Psoas muscle (tissue), 8 donors: ENCODE measurements around the gene TDRD12. TPM values are rescaled to one million over a fixed set of nuclear protein-coding genes. Genes with fewer than 3 reads are reported as not detected.
A peak's percentile ranks its signal among the peaks of the same experiment; 100 is the strongest.
"Not testable (repeated sequence)": the region's sequence is repeated elsewhere in the genome, so short reads cannot be mapped to it uniquely, and the experiment has no call there.

ENCODE experiments used
- ATAC-seq, 4 donors: fragments of 200-7000 bp; cut with Tn5 transposase; one replicate each; pipeline ENCODE4 v1.9.1; 2020; ENCODE audit warnings: moderate library complexity in 3 of 4, mild to moderate bottlenecking in 2 of 4
- DNase-seq, 2 donors: peaks; one replicate each; pipeline ENCODE4 v3.0.0-alpha.2; 2020
- H3K27ac ChIP-seq: fragments of 200-600 bp; one replicate; pipeline ENCODE4 v1.8.0; 2022
- H3K27me3 ChIP-seq, 3 donors: fragments of 200-600 bp in 1 of 3; one replicate each; pipeline versions ENCODE4 v1.6.1 to v1.8.0; 2013 to 2022; ENCODE audit warnings: low read length in 2 of 3, mild to moderate bottlenecking in 2 of 3, moderate library complexity in 1 of 3; ENCODE audit not compliant: insufficient read depth in 3 of 3
- H3K36me3 ChIP-seq, 2 donors: fragments of 200-600 bp in 1 of 2; one replicate each; pipeline versions ENCODE4 v1.6.1 to v1.8.0; 2013 to 2022; ENCODE audit warnings: low read depth in 1 of 2, mild to moderate bottlenecking in 1 of 2, moderate library complexity in 1 of 2; ENCODE audit not compliant: insufficient read depth in 1 of 2
- H3K4me1 ChIP-seq: fragments of 200-600 bp; one replicate; pipeline ENCODE4 v1.8.0; 2022
- H3K4me3 ChIP-seq: fragments of 200-600 bp; one replicate; pipeline ENCODE4 v1.8.0; 2022; ENCODE audit warnings: mild to moderate bottlenecking
- H3K9me3 ChIP-seq: fragments of 200-600 bp; one replicate; pipeline ENCODE4 v1.8.0; 2022
- WGBS, 3 donors: extraction: QIAGEN DNeasy Blood & Tissue Kit; methylation state at CpG; one replicate each; pipeline versions ENCODE4 v1.1.6 to v1.1.7; 2013; 5-methylcytosine and 5-hydroxymethylcytosine counted together
- intact Hi-C, 2 donors: fragments of 100-400 bp; cut with DNase I; formaldehyde crosslinking; loops; one replicate each; pipeline versions ENCODE4 v1.11.0 to v1.14.2; 2022
- polyA plus RNA-seq, 3 donors: library from polyadenylated mRNA; stranded (reverse); fragments of 200-250 nt; gene quantifications; one replicate each; pipeline ENCODE4 v1.2.3, GENCODE V29; 2013
- total RNA-seq, 4 donors: library from RNA; stranded (reverse); fragmentation: NEBNext Ultra II Directional in 2 of 4; extraction: Animal tissue kit (Norgen Biotek cat#: 25700) in 2 of 4; gene quantifications; one replicate each; pipeline versions ENCODE4 v1.2.1 to v1.2.4, GENCODE V29; 2021 to 2023
- TF ChIP-seq, protein P1 (sequence below): fragments of 200-600 bp; IDR thresholded peaks from one replicate; pipeline ENCODE4 v1.8.0; 2022; ENCODE audit warnings: antibody characterized with exemption
- donor health status: healthy with polysubstance abuse.
- donor health status: DM: no; HTN: no; CAD: no; lungs with moderate emphysema.
- donor health status: Bipolar disorder and iron deficiency.
- donor health status: healthy.
- donor health status: DM: yes; HTN: yes; CAD: no.
- donor health status: DM: no; HTN: no; CAD: no.
- donor health status: DM: no; HTN: no; CAD: no.
- donor health status: DM: yes; HTN: yes; CAD: no.

Gene TDRD12
- total and polyA plus RNA-seq, 7 donors, result 0.14 to 0.28 (median 0.19) TPM; not detected in 3

DNA sequence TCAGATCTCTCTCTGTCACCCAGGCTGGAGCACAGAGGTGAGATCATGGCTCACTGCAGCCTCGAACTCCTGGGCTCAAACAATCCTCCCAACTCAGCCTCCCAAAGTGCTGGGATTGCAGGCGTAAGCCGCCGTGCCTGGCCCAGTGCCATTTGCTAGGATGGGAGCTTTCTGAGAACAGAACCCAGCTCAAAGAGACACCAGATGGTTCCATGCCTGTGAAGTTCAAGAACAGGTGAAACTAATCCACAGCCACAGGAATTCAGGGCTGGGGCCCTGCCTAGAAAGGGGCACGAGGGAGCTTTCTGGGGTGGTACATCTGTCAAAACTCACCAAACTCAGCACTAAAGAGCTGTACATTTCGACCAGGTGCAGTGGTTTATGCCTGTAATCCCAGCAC is 145.8 kb downstream of the TDRD12 start:
- Histone ChIP-seq H3K27ac (no peak overlapping the region), H3K9me3 (no peaks in the 10 kb centered on the region), H3K27me3 (no peaks in the 10 kb centered on the region), H3K36me3 (no peaks in the 10 kb centered on the region), H3K4me3 (no peak overlapping the region), H3K4me1 (no peaks in the 10 kb centered on the region)
- DNase-seq (no peak), ATAC-seq (no peak)
- intact Hi-C loops, result no loop called here
- 30 to 51% (median 40%) methylated on average over 6 of the region's 6 CpGs for WGBS, 3 donors
- TF ChIP-seq, protein P1, sequence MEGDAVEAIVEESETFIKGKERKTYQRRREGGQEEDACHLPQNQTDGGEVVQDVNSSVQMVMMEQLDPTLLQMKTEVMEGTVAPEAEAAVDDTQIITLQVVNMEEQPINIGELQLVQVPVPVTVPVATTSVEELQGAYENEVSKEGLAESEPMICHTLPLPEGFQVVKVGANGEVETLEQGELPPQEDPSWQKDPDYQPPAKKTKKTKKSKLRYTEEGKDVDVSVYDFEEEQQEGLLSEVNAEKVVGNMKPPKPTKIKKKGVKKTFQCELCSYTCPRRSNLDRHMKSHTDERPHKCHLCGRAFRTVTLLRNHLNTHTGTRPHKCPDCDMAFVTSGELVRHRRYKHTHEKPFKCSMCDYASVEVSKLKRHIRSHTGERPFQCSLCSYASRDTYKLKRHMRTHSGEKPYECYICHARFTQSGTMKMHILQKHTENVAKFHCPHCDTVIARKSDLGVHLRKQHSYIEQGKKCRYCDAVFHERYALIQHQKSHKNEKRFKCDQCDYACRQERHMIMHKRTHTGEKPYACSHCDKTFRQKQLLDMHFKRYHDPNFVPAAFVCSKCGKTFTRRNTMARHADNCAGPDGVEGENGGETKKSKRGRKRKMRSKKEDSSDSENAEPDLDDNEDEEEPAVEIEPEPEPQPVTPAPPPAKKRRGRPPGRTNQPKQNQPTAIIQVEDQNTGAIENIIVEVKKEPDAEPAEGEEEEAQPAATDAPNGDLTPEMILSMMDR, result no peak

DNA sequence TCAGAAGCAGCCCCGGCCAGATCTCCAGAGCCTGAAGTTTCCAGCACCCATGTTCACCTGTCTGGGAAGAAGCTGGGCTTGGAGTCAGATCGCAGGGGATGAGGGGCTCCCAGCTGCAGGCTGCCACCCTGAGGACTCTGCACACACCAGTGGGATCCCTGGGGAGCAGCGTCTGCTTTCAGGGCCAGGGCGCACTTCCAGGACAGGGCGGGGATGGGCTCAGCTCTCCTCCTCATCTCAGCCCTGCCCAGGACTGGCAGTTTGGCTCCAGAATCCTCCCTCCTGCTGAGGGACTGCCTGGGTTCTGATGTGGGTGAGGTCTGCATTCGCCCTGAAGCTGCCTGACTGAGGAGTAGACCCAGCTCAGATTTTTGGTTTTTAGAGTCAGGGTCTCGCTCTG is 146.5 kb downstream of the TDRD12 start:
- 66 to 72% (median 71%) methylated on average over 6 to 7 of the region's 7 CpGs for WGBS, 3 donors
- Histone ChIP-seq H3K27me3 (no peaks in the 10 kb centered on the region), H3K36me3 (no peaks in the 10 kb centered on the region), H3K4me1 (no peaks in the 10 kb centered on the region), H3K9me3 (no peaks in the 10 kb centered on the region), H3K27ac (no peak overlapping the region), H3K4me3 (no peak overlapping the region)
- intact Hi-C loops, result no loop called here
- no peak for DNase-seq
- TF ChIP-seq, protein P1, result no peak
- ATAC-seq, result no peak

DNA sequence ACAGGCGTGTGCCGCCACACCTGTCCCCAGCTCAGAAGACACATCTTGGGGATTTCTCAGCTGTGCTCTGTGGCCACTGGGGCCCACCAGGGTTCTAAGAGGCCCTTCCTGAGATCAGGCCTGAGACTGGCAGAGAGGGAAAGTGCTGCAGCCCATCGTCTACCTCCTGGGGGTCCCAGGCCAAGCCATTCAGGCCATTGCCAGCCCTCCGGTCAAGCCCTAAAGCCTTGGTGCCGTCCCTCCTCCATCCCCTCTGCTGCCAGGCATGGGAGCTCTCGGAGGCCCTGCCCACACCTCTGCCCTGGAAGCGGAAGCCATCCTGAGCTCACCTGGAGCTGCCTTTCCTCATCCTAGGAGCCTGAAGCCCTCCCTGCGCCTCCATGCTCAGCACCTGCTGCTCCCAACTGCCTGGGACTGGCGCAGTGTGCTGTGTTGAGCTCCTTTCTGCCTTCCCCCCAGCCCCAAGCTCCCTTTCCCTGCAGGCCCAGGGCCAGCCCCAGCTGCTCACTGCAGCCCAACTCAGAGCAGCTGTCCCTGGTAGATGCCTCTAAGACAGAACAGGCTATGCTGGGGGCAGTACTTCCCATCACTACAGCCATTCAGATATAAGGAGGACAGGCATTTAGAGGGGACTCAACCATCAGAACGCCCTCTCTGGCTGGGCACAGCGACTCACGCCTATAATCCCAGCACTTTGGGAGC is 147.1 kb downstream of the TDRD12 start:
- no peaks in the 10 kb centered on the region for H3K9me3 ChIP-seq
- no peaks in the 10 kb centered on the region for H3K27me3 ChIP-seq
- DNase-seq (peak in 1 of 2 donors; percentile 28), ATAC-seq (no peak)
- no peak overlapping the region for H3K4me3 ChIP-seq
- no peak overlapping the region for H3K27ac ChIP-seq
- WGBS, 3 donors, result 60 to 78% (median 62%) methylated on average over 11 to 12 of the region's 12 CpGs
- TF ChIP-seq, protein P1, result no peak
- H3K36me3 ChIP-seq, result no peaks in the 10 kb centered on the region
- H3K4me1 ChIP-seq, result no peaks in the 10 kb centered on the region
- intact Hi-C loops, result no loop called here

DNA sequence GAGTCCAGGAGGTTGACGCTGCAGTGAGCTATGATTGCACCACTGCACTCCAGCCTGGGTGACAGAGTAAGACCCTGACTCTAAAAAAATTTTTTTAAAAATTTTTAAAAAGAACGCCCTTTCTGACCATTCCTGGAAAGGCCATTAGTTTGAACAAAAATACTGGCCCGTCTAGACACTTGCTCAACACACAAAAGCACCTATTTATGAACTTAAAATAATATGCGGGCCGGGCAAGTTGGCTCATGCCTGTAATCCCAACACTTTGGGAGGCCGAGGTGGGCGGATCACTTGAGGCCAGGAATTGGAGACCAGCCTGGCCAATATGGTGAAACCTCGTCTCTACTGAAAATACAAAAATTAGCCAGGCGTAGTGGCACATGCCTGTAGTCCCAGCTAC is 147.9 kb downstream of the TDRD12 start:
- WGBS, 3 donors, result 92 to 94% (median 94%) methylated on average over 9 of the region's 9 CpGs

DNA sequence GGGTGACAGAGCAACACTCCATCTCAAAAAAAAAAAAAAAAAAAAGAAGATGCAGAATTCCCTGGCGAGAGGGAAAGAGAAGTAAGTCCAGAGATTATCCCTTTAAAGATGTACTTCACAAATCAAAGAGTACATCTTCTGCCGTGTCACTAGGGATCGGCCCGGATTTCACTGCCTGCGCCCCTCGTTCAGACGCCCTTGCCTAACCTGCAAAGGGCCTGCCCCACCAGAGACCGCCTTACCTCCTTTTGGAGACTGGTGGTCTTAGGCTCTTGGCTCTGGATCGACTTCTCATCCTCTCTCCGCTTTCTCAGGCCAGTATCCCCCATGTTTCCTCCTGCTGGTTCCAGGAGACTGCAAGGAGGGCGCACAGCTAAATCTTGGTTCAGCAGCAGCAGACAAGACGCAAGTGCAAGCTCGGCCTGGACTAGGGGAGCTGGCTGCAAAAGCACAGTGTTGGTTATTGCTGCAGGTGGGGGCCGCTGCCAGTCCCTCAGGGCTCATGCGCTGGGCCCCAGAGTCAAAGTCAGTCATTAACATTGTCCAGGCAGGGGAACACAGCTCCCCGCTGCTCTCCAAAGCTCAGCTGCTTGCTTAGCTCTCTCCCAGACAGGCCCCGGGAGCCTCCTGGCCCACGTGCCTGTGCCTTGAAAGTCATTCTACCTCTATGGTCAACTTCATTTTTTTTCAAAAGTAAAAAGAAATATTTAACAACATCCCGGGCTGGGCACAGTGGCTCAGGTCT is 148.8 kb downstream of the TDRD12 start:
- TF ChIP-seq, protein P1, result no peak

More for the DNA sequence above, 147.9 kb downstream of the TDRD12 start:
- intact Hi-C loops, H3K27ac ChIP-seq, H3K27me3 ChIP-seq, DNase-seq, ATAC-seq, H3K36me3 ChIP-seq, H3K4me3 ChIP-seq, H3K4me1 ChIP-seq, H3K9me3 ChIP-seq: not testable (repeated sequence)

More for the DNA sequence above, 148.8 kb downstream of the TDRD12 start:
- H3K27ac ChIP-seq, result no peak overlapping the region
- no peak overlapping the region for H3K4me3 ChIP-seq
- H3K27me3 ChIP-seq, result no peaks in the 10 kb centered on the region
- WGBS, 3 donors, result 85 to 89% (median 86%) methylated on average over 19 of the region's 19 CpGs
- no peaks in the 10 kb centered on the region for H3K36me3 ChIP-seq
- ATAC-seq (no peak), DNase-seq (peak in 1 of 2 donors; percentile 16)
- no peaks in the 10 kb centered on the region for H3K9me3 ChIP-seq
- intact Hi-C loops, result no loop called here
- no peaks in the 10 kb centered on the region for H3K4me1 ChIP-seq
